ENCODE measurements around the gene GPC2.
A peak's percentile ranks its signal among the peaks of the same experiment; 100 is the strongest.
"Not testable (repeated sequence)": the region's sequence is repeated elsewhere in the genome, so short reads cannot be mapped to it uniquely, and the experiment has no call there.

GPC2 gene

DNA sequence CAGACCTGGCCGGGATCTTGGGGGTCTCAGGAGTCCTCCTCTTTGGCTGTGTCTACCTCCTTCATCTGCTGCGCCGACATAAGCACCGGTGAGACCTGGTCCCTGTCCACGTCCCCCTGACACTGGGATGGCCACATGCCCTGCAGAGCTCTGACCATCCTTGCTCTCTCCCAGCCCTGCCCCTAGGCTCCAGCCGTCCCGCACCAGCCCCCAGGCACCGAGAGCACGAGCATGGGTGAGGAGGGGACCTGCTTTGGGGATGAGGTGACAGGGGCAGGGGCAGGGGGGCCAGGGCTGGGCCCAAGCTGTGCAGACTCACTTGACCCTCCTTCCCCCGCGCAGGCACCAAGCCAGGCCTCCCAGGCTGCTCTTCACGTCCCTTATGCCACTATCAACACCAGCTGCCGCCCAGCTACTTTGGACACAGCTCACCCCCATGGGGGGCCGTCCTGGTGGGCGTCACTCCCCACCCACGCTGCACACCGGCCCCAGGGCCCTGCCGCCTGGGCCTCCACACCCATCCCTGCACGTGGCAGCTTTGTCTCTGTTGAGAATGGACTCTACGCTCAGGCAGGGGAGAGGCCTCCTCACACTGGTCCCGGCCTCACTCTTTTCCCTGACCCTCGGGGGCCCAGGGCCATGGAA is 43.5 kb upstream of the GPC2 start:
- no peak for DNase-seq (ENCODE audit: low spot score)
- TF ChIP-seq, protein P1, sequence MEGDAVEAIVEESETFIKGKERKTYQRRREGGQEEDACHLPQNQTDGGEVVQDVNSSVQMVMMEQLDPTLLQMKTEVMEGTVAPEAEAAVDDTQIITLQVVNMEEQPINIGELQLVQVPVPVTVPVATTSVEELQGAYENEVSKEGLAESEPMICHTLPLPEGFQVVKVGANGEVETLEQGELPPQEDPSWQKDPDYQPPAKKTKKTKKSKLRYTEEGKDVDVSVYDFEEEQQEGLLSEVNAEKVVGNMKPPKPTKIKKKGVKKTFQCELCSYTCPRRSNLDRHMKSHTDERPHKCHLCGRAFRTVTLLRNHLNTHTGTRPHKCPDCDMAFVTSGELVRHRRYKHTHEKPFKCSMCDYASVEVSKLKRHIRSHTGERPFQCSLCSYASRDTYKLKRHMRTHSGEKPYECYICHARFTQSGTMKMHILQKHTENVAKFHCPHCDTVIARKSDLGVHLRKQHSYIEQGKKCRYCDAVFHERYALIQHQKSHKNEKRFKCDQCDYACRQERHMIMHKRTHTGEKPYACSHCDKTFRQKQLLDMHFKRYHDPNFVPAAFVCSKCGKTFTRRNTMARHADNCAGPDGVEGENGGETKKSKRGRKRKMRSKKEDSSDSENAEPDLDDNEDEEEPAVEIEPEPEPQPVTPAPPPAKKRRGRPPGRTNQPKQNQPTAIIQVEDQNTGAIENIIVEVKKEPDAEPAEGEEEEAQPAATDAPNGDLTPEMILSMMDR (IDR thresholded peaks at IDR 0.05; ENCODE audit: extremely low read depth, insufficient read depth, missing control alignments): no peak
- in situ Hi-C loops (cut with MboI; ENCODE audit: low pct_unique_long_range_greater_than_20kb, low sequenced_read_pairs, unreplicated experiment): no loop called here

DNA sequence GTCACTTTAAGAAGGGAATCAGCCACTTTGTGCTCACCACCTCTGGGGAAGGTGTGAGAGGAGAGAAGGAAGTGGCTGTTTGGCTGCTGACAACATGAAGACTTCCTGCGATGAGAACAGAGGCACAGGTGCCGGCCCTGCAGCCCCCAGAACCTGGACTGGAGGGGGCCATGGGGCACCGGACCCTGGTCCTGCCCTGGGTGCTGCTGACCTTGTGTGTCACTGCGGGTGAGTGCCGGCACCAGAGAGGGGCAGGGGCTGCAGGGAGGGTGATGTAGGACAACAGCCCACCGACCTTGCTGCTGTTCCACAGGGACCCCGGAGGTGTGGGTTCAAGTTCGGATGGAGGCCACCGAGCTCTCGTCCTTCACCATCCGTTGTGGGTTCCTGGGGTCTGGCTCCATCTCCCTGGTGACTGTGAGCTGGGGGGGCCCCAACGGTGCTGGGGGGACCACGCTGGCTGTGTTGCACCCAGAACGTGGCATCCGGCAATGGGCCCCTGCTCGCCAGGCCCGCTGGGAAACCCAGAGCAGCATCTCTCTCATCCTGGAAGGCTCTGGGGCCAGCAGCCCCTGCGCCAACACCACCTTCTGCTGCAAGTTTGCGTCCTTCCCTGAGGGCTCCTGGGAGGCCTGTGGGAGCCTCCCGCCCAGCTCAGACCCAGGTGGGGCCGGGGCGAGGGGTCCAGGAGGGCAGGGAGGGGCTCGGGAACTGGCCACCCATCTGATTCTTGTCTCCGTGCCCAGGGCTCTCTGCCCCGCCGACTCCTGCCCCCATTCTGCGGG is 42.8 kb upstream of the GPC2 start, which contains the start of gene PVRIG:
Gene PVRIG, plus strand, starts transcription at position 149 of the 785 bp plus-strand sequence. Its CDS starts 22 bp downstream, at position 171.
- in situ Hi-C loops (cut with MboI; ENCODE audit: low pct_unique_long_range_greater_than_20kb, low sequenced_read_pairs, unreplicated experiment): not testable (repeated sequence)

DNA sequence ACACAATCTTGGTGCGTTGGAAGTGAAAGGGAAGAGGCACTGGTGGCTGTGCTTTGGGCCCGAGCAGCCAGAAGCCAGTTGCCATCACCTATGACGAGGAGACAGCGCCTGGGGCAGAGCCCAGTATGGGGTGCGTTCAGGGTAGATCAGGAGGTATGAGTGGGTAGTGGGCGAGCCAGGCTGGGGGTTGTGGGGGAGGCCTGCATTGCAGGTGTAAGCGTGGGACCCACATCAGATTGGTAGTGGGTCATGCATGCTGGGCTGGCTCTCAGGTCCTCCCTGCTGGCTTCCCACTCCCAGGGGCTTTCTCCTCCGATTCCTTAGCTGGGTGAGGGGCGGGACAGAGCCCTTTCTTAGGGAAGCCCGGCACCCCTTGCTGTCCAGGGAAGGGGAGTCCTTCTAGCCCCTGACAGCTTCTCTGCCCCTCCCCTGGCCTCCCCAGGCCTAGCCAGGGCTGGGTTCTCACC is 42.1 kb upstream of the GPC2 start:
- TF ChIP-seq, protein P1 (IDR thresholded peaks at IDR 0.05; ENCODE audit: extremely low read depth, insufficient read depth, missing control alignments): no peak
- in situ Hi-C loops (cut with MboI; ENCODE audit: low pct_unique_long_range_greater_than_20kb, low sequenced_read_pairs, unreplicated experiment): no loop called here

More for the DNA sequence above, 42.8 kb upstream of the GPC2 start, which contains the start of gene PVRIG:
- DNase-seq (ENCODE audit: low spot score): not testable (repeated sequence)

DNA sequence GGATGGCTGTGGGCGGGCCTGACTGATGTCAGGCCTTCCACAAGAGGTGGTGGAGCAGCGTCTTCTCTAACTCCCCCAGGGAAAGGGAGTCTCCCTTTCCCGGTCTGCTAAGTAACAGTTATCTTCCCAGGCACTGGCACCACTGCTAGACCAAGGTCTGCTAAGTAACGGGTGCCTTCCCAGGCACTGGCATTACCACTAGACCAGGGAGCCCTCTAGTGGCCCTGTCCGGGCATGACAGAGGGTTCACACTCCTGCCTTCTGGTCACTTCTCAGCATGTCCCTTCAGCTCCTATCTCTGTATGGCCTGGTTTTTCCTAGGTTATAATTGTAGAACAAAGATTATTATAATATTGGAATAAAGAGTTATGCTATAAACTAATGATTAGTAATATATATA is 40.8 kb upstream of the GPC2 start:
- TF ChIP-seq, protein P1 (IDR thresholded peaks at IDR 0.05; ENCODE audit: extremely low read depth, insufficient read depth, missing control alignments): peak; percentile 61

More for the DNA sequence above, 42.1 kb upstream of the GPC2 start:
- no peak for DNase-seq (ENCODE audit: low spot score)

DNA sequence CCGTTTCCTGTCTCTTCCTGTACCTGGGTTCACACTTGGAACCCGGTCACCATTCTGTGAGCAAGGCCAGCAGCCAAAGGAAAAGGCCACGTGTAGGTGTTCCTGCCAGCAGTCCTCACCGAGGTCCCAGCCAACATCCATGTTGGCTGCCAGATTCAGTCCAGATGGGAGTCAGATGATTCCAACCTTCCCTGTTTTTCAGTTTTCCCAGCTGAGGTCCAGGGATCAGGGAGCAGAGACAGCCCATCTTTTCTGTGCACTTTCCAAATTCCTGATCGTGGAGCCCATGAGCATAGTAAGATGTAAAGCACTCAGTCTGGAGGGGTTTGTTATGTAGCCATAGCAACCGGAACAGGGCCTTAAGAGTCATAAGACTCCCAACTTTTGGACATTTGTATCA is 38.7 kb upstream of the GPC2 start:
- in situ Hi-C loops (cut with MboI; ENCODE audit: low pct_unique_long_range_greater_than_20kb, low sequenced_read_pairs, unreplicated experiment): no loop called here
- TF ChIP-seq, protein P1 (IDR thresholded peaks at IDR 0.05; ENCODE audit: extremely low read depth, insufficient read depth, missing control alignments): no peak
- DNase-seq (ENCODE audit: low spot score): no peak

More for the DNA sequence above, 40.8 kb upstream of the GPC2 start:
- in situ Hi-C loops (cut with MboI; ENCODE audit: low pct_unique_long_range_greater_than_20kb, low sequenced_read_pairs, unreplicated experiment); DNase-seq (ENCODE audit: low spot score): not testable (repeated sequence)

DNA sequence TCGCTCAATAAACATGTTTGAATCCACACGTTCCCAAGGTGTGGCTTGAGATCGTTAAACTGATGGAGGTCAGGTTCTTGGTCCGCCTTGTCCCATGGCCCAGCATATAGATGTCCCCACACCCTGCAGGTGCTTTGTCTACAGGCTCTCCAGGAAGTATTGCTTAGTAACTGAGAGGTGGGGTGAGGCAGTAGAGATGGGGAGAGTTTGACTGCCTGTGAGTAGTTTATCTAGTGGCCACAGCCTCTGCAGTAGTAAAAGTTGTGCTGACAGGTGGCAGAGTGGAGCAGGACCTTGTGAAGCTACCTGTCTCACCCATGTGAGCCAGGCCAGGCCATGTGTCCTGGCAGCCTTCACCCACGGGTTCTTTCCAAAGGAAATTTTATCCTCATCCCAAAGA is 37.2 kb upstream of the GPC2 start:
- in situ Hi-C loops (cut with MboI; ENCODE audit: low pct_unique_long_range_greater_than_20kb, low sequenced_read_pairs, unreplicated experiment); DNase-seq (ENCODE audit: low spot score): not testable (repeated sequence)

DNA sequence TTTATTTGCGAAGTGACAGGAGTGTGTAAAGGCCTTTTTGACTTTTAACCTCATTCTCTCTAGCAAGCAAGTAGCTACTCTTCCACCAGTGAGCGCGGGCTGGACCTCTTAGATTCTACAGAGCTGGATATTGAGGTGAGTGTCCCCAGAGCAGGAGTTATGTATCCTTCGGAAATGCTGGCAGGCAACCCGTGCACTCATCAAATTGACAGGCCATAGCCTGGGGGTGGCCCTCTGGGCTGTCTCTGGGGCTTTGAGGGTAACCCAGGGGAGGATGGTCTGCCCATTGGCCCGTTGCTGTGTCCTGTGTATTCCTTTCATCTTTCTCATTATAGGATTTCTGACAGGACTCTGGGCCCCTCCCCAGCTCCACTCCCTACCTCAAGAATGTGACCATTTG is 36.5 kb upstream of the GPC2 start:
- DNase-seq (ENCODE audit: low spot score): no peak
- TF ChIP-seq, protein P1 (IDR thresholded peaks at IDR 0.05; ENCODE audit: extremely low read depth, insufficient read depth, missing control alignments): no peak
- in situ Hi-C loops (cut with MboI; ENCODE audit: low pct_unique_long_range_greater_than_20kb, low sequenced_read_pairs, unreplicated experiment): no loop called here

All from GM13977 (cell line).